Brain microvascular endothelial cell (primary cell): Measurements from ENCODE around the gene COX8A.

Source experiments
- DNase-seq: peaks from one replicate; pipeline ENCODE4 v3.0.0-alpha.2; 2020
- H3K27ac ChIP-seq: fragments of 250-450 bp; sonication (Bioruptor Pico); 2 replicates; pipeline ENCODE4 v1.5.1; 2020; ENCODE audit warnings: mild to moderate bottlenecking, moderate library complexity
- H3K27me3 ChIP-seq: fragments of 250-450 bp; sonication (Bioruptor Pico); replicated peaks from 2 replicates; pipeline ENCODE4 v1.5.1; 2020; ENCODE audit warnings: mild to moderate bottlenecking
- H3K36me3 ChIP-seq: fragments of 250-450 bp; sonication (Bioruptor Pico); replicated peaks from 2 replicates; pipeline ENCODE4 v1.5.1; 2020; ENCODE audit warnings: mild to moderate bottlenecking
- H3K4me3 ChIP-seq: 2 replicates; pipeline ENCODE4 v1.5.1; 2011; ENCODE audit warnings: low read depth, mild to moderate bottlenecking, control low read depth, low read length, moderate library complexity
- CTCF ChIP-seq: IDR thresholded peaks from 2 replicates; pipeline ENCODE4 v1.5.1; 2011; ENCODE audit warnings: low read depth, mild to moderate bottlenecking, moderate library complexity, low read length, control low read depth, inconsistent platforms; ENCODE audit errors: missing control alignments
- in situ Hi-C: cut with HindIII; loops from 2 replicates; pipeline ENCODE4 v1.10.0; 2017; ENCODE audit warnings: low sequenced_read_pairs, low pct_ligation_motif_present

COX8A gene

GRCh38 chr11:64010783-64011182 is 36.4 kb downstream of the COX8A start:
- in situ Hi-C loops = no loop called here
- H3K27ac ChIP-seq = no peak overlapping the region
- H3K4me3 ChIP-seq = no peak overlapping the region
- H3K27me3 ChIP-seq = no peaks in the 10 kb centered on the region
- no peak for DNase-seq
- no peaks in the 10 kb centered on the region for H3K36me3 ChIP-seq
- no peak for TF ChIP-seq CTCF

- H3K27ac ChIP-seq = no peak overlapping the region
- H3K4me3 ChIP-seq = no peak overlapping the region
- no peaks in the 10 kb centered on the region for H3K27me3 ChIP-seq
- H3K36me3 ChIP-seq = no peaks in the 10 kb centered on the region
- DNase-seq = no peak
- TF ChIP-seq CTCF = no peak
- in situ Hi-C loops = no loop called here
Observed at GRCh38 chr11:64011371-64011770, 37.0 kb downstream of the COX8A start.

GRCh38 chr11:64013141-64013896 is 38.9 kb downstream of the COX8A start:
- DNase-seq = no peak
- no peak for TF ChIP-seq CTCF
- H3K36me3 ChIP-seq = no peaks in the 10 kb centered on the region
- no peak overlapping the region for H3K4me3 ChIP-seq
- in situ Hi-C loops = no loop called here
- no peaks in the 10 kb centered on the region for H3K27me3 ChIP-seq
- no peak overlapping the region for H3K27ac ChIP-seq

- in situ Hi-C loops = no loop called here
- no peak for TF ChIP-seq CTCF
- no peak for DNase-seq
- Histone ChIP-seq H3K36me3 (no peaks in the 10 kb centered on the region), H3K27ac (no peak overlapping the region), H3K27me3 (no peaks in the 10 kb centered on the region), H3K4me3 (no peak overlapping the region)
Observed at GRCh38 chr11:64014356-64014755, 39.9 kb downstream of the COX8A start.

- no peak for TF ChIP-seq CTCF
- no peaks in the 10 kb centered on the region for H3K27me3 ChIP-seq
Observed at GRCh38 chr11:64015510-64015909, 41.1 kb downstream of the COX8A start.

More at GRCh38 chr11:64015510-64015909, 41.1 kb downstream of the COX8A start:
- H3K4me3 ChIP-seq = no peak overlapping the region
- in situ Hi-C loops = no loop called here
- no peak for DNase-seq
- H3K36me3 ChIP-seq = no peaks in the 10 kb centered on the region
- H3K27ac ChIP-seq = no peak overlapping the region
